ENCODE measurements around the gene NELL2.

Gene NELL2

DNA sequence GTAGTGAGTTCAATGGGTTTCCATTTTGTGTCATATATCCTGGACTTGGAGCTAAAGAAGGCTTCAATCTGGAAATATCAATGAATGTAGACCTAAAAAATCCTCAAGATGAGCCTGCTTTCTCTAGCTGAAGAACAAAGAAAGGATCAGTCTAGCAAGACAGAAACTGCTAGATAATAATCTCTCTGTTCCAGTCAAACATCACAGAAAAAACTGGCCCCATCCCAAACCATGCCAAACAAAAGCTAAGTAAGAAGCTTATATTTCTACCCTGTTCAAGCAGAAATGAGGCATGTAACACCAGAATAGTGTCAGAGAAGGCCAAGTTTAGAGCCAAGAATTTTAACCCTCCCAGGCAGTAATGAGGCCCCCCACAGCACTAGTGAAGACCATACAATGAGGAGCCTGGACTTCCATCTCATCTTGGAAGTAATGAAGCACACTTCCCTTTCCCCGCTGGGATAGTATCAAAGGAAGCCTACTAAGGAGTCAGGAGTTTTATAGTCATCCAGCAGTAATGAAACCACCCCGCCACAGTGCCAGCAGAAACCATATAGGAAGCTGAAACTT, 95.8 kb downstream of the NELL2 start:
- no peak for DNase-seq (ENCODE audit: low read depth)
- TF ChIP-seq CTCF (conservative IDR thresholded peaks at IDR 0.05; ENCODE audit: low read depth, low read length) = no peak
- no peak overlapping the region for H3K4me3 ChIP-seq (ENCODE audit: low read depth, low read length)

GRCh38 chr12:44779766-44780165, 96.3 kb downstream of the NELL2 start:
- H3K4me3 ChIP-seq (ENCODE audit: low read depth, low read length) = no peak overlapping the region
- TF ChIP-seq CTCF (conservative IDR thresholded peaks at IDR 0.05; ENCODE audit: low read depth, low read length) = no peak
- DNase-seq (ENCODE audit: low read depth) = no peak

- no peak for TF ChIP-seq CTCF (conservative IDR thresholded peaks at IDR 0.05; ENCODE audit: low read depth, low read length)
- DNase-seq (ENCODE audit: low read depth) = no peak
These were observed 97.3 kb downstream of the NELL2 start for GRCh38 chr12:44778863-44779262.

DNA sequence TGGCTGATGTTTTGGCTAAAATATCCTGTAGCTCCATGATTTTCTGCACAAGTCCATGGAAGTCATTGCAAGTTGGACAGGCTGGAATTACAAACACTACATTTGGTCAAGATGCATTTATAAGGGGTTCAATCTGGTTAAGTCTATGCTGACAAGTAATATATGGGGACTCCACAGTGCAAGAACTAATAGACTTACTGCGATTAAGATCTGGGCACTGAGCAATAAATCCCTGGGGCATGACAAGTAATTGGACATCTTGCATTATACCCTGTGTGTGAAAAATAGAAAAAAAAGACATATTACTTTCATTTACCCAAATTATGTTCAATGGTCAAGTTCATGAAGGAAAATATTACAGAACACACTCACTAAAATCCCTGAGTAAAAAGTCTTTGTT, 99.1 kb downstream of the NELL2 start:
- no peak overlapping the region for H3K4me3 ChIP-seq (ENCODE audit: low read depth, low read length)
- no peak for DNase-seq (ENCODE audit: low read depth)
- TF ChIP-seq CTCF (conservative IDR thresholded peaks at IDR 0.05; ENCODE audit: low read depth, low read length) = no peak

More at GRCh38 chr12:44778863-44779262, 97.3 kb downstream of the NELL2 start:
- H3K4me3 ChIP-seq (ENCODE audit: low read depth, low read length) = no peak overlapping the region

DNA sequence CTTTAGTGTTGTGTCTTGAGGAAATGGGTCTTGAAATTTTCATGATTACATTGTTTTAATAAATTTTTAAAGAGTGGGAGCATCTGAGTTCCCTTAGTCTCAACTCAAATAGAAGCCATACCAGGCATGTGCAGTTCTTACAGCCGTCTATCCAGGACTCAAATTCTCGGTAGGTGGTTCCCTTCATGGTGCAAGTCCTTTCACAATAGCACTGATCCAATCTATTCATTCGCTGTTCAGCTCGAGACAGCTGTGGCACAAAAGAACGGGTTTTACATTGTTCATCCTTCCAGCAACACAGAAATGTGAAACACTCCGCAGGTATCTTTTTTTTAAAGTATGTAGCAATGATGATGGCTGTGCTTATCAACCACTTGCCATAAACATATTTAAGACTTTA, 100.2 kb downstream of the NELL2 start:
- TF ChIP-seq CTCF (conservative IDR thresholded peaks at IDR 0.05; ENCODE audit: low read depth, low read length) = no peak
- H3K4me3 ChIP-seq (ENCODE audit: low read depth, low read length) = no peak overlapping the region
- no peak for DNase-seq (ENCODE audit: low read depth)

GRCh38 chr12:44774815-44775411, 101.2 kb downstream of the NELL2 start:
- DNase-seq (ENCODE audit: low read depth) = peak; percentile 2
- peak; percentile 51 for TF ChIP-seq CTCF (conservative IDR thresholded peaks at IDR 0.05; ENCODE audit: low read depth, low read length)
- H3K4me3 ChIP-seq (ENCODE audit: low read depth, low read length) = no peak overlapping the region

DNA sequence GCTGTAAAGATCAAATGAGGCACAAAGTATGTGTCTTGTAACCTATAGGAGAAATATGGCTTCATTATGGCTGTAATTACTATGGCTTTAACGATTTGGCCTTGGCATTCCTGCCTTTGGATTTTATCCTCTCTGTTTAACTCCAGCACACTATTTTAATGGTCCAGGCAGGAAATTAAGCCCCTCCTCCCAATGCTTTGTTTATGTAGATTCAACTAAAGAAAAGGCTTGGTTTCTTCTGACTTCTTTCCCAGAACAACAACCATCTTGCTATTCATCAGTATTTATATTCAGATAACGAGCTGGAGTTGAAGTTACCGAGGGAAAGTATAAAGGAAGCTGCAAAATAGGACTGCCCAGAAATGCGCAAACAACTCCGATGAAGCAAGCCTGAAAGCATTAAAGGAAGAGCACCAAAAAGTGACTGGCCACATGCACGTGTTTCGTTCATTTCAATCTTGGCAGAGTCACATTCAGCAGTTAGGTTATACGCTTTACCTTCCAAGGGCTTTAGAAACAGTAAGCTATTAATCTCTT, 104.6 kb downstream of the NELL2 start:
- TF ChIP-seq CTCF (conservative IDR thresholded peaks at IDR 0.05; ENCODE audit: low read depth, low read length) = no peak
- no peak for DNase-seq (ENCODE audit: low read depth)

More for the DNA sequence above, 104.6 kb downstream of the NELL2 start:
- no peak overlapping the region for H3K4me3 ChIP-seq (ENCODE audit: low read depth, low read length)
